Keratinocyte (primary cell): Measurements from ENCODE around the gene WNT9A. TPM values are rescaled to one million over a fixed set of nuclear protein-coding genes. Genes with fewer than 3 reads are reported as not detected.

Experiments used
- DNase-seq: peaks from one replicate; pipeline ENCODE4 v3.0.0-alpha.2; 2011; ENCODE audit warnings: low read depth, missing footprints, low spot score
- FAIRE-seq: peaks from 2 replicates; lab custom pipeline; 2011; peaks lifted over from hg19 to GRCh38; lab: Jason Lieb, UNC
- H2AFZ ChIP-seq: 2 replicates; pipeline ENCODE4 v1.6.0; 2012; ENCODE audit warnings: low read length, control low read depth, inconsistent platforms; ENCODE audit not compliant: control insufficient read depth
- H3K27ac ChIP-seq: 2 replicates; pipeline ENCODE4 v1.5.1; 2011; ENCODE audit warnings: low read length; ENCODE audit not compliant: control insufficient read depth, insufficient read depth
- H3K27me3 ChIP-seq: 3 replicates; pipeline ENCODE4 v1.6.0; 2011; ENCODE audit warnings: low read length; ENCODE audit not compliant: control insufficient read depth, insufficient read depth; ENCODE audit errors: extremely low read depth
- H3K36me3 ChIP-seq, 2 experiments: 2 replicates in 1 of 2; 3 replicates in 1 of 2; pipeline ENCODE4 v1.5.1; 2011; ENCODE audit warnings: low read length in 2 of 2, mild to moderate bottlenecking in 1 of 2; ENCODE audit not compliant: control insufficient read depth in 2 of 2, insufficient read depth in 2 of 2; ENCODE audit errors: extremely low read depth in 1 of 2
- H3K4me1 ChIP-seq: 3 replicates; pipeline ENCODE4 v1.5.1; 2011; ENCODE audit warnings: low read length; ENCODE audit not compliant: control insufficient read depth, insufficient read depth; ENCODE audit errors: extremely low read depth
- H3K4me2 ChIP-seq: 3 replicates; pipeline ENCODE4 v1.6.0; 2011; ENCODE audit warnings: low read depth, low read length; ENCODE audit not compliant: control insufficient read depth, insufficient read depth; ENCODE audit errors: extremely low read depth
- H3K4me3 ChIP-seq, 3 experiments: fragments of 200-600 bp in 1 of 3; sonication (generic) in 1 of 3; 2 replicates in 2 of 3; 3 replicates in 1 of 3; pipeline ENCODE4 v1.5.1; 2011 to 2016; ENCODE audit warnings: low read length in 3 of 3, mild to moderate bottlenecking in 3 of 3, control low read depth in 2 of 3, inconsistent platforms in 1 of 3, low read depth in 1 of 3, mixed read lengths in 1 of 3, mixed run types in 1 of 3, moderate library complexity in 1 of 3; ENCODE audit not compliant: control insufficient read depth in 2 of 3, insufficient read depth in 2 of 3; ENCODE audit errors: extremely low read depth in 1 of 3
- H3K79me2 ChIP-seq: 2 replicates; pipeline ENCODE4 v1.6.0; 2012; ENCODE audit warnings: low read length; ENCODE audit not compliant: control insufficient read depth, insufficient read depth
- H3K9ac ChIP-seq: 3 replicates; pipeline ENCODE4 v1.6.0; 2011; ENCODE audit warnings: low read length; ENCODE audit not compliant: control insufficient read depth, insufficient read depth; ENCODE audit errors: extremely low read depth
- H3K9me1 ChIP-seq: 3 replicates; pipeline ENCODE4 v1.6.0; 2011; ENCODE audit warnings: low read length; ENCODE audit not compliant: control insufficient read depth, insufficient read depth; ENCODE audit errors: extremely low read depth
- H3K9me3 ChIP-seq: 2 replicates; pipeline ENCODE4 v1.5.1; 2012; ENCODE audit warnings: low read depth, low read length; ENCODE audit not compliant: control insufficient read depth
- H4K20me1 ChIP-seq: 3 replicates; pipeline ENCODE4 v1.6.0; 2011; ENCODE audit warnings: low read length; ENCODE audit not compliant: control insufficient read depth, insufficient read depth; ENCODE audit errors: extremely low read depth
- CTCF ChIP-seq, 3 experiments: IDR thresholded peaks in 1 of 3; conservative IDR thresholded peaks in 1 of 3; optimal IDR thresholded peaks in 1 of 3; 2 replicates in 2 of 3; 3 replicates in 1 of 3; pipeline versions ENCODE3 to v1.5.1; 2011; ENCODE audit warnings: low read length in 3 of 3, mild to moderate bottlenecking in 3 of 3, moderate library complexity in 2 of 3, control low read depth in 1 of 3, inconsistent platforms in 1 of 3; ENCODE audit not compliant: insufficient read depth in 2 of 3; ENCODE audit errors: extremely low read depth in 1 of 3
- EZH2 ChIP-seq: IDR thresholded peaks from one replicate; pipeline ENCODE4 v1.6.1; 2012; ENCODE audit warnings: inconsistent platforms, mild to moderate bottlenecking, low read length, moderate library complexity
- dilution Hi-C: fragments of 300-500 bp; cut with MboI; formaldehyde crosslinking; loops from one replicate; pipeline ENCODE4 v1.7.0; 2020; ENCODE audit warnings: low sequenced_read_pairs; ENCODE audit not compliant: extremely low pct_ligation_motif_present
- polyA plus RNA-seq, 5 experiments: library from polyadenylated mRNA; depleted of rRNA in 3 of 5; stranded (reverse) in 3 of 5; stranded (forward) in 1 of 5; unstranded in 1 of 5; fragments of >200 nt; gene quantifications; 1 replicate in 1 of 5; 2 replicates in 3 of 5; 3 replicates in 1 of 5; pipeline versions ENCODE4 v1.2.1 to v1.2.3, GENCODE V29; 2011 to 2012; ENCODE audit warnings: missing spikeins in 2 of 5, low read depth in 1 of 5, low replicate concordance in 1 of 5

Gene WNT9A
- polyA plus RNA-seq, 1 donor (not counting 4 experiments of a cell fraction or from before 2014, with no cell fraction given) = 1.7 TPM

- Histone ChIP-seq H3K9me3 (peaks cover 6% of the 10 kb centered on the region), H3K27ac (no peak overlapping the region), H3K79me2 (peaks cover 7% of the 10 kb centered on the region), H3K27me3 (no peaks in the 10 kb centered on the region), H3K4me3 (no peak overlapping the region), H3K9me1 (no peaks in the 10 kb centered on the region), H2AFZ (no peak overlapping the region), H3K9ac (no peak overlapping the region), H3K4me2 (no peak overlapping the region), H3K36me3 (no peaks in the 10 kb centered on the region), H4K20me1 (peaks cover 7% of the 10 kb centered on the region), H3K4me1 (no peaks in the 10 kb centered on the region)
- DNase-seq = no peak
- no peak for FAIRE-seq
- dilution Hi-C loops = no loop called here
- no peak for TF ChIP-seq CTCF (optimal IDR thresholded peaks at IDR 0.05 in 1 of 3, IDR thresholded peaks at IDR 0.05 in 1 of 3, conservative IDR thresholded peaks at IDR 0.05 in 1 of 3; ENCODE audit: extremely low read depth in 1 of 3, insufficient read depth in 2 of 3, low read length in 3 of 3)
- no peak for TF ChIP-seq EZH2
These were observed 7.7 kb downstream of the WNT9A start for GRCh38 chr1:227939791-227940771.

- Histone ChIP-seq H3K36me3 (no peaks in the 10 kb centered on the region), H3K79me2 (peaks cover 7% of the 10 kb centered on the region), H3K9me3 (peaks cover 11% of the 10 kb centered on the region), H3K4me3 (no peak overlapping the region), H3K27me3 (no peaks in the 10 kb centered on the region), H3K9me1 (no peaks in the 10 kb centered on the region), H3K4me2 (no peak overlapping the region), H3K9ac (no peak overlapping the region), H3K4me1 (peaks cover under 1% of the 10 kb centered on the region), H4K20me1 (peaks cover 11% of the 10 kb centered on the region), H2AFZ (no peak overlapping the region), H3K27ac (no peak overlapping the region)
- FAIRE-seq (no peak), DNase-seq (no peak)
- dilution Hi-C loops = no loop called here
- TF ChIP-seq EZH2 = no peak
- no peak for TF ChIP-seq CTCF (optimal IDR thresholded peaks at IDR 0.05 in 1 of 3, IDR thresholded peaks at IDR 0.05 in 1 of 3, conservative IDR thresholded peaks at IDR 0.05 in 1 of 3; ENCODE audit: extremely low read depth in 1 of 3, insufficient read depth in 2 of 3, low read length in 3 of 3)
These were observed 8.6 kb downstream of the WNT9A start for GRCh38 chr1:227938911-227939790.
